ENCODE results near the gene FANCL. TPM values are rescaled to one million over a fixed set of nuclear protein-coding genes. Genes with fewer than 3 reads are reported as not detected.

Gene FANCL
- total RNA-seq, 1 experiment from 2014 or later: 34.5 TPM

GRCh38 chr2:58206785-58207184 lies 34.3 kb downstream of the FANCL start:
- Histone ChIP-seq H4K20me1 (ENCODE audit: insufficient read depth) (no peaks in the 10 kb centered on the region), H3K4me1 (ENCODE audit: control insufficient read depth in 1 of 2, insufficient read depth in 2 of 2, low read length in 2 of 2) (no peaks in the 10 kb centered on the region), H3K4me2 (ENCODE audit: low read length) (no peak overlapping the region), H3K9me2 (ENCODE audit: insufficient read depth) (no peaks in the 10 kb centered on the region), H3K27ac (ENCODE audit: low read depth, low read length) (no peak overlapping the region), H3K79me2 (ENCODE audit: insufficient read depth, low read length) (peaks cover 34% of the 10 kb centered on the region), H2AFZ (ENCODE audit: low read depth, low read length, poor library complexity, severe bottlenecking) (no peak overlapping the region), H3K27me3 (ENCODE audit: insufficient read depth, low read length) (no peaks in the 10 kb centered on the region), H3K4me3 (replicated peaks in 1 of 2; ENCODE audit: low read depth in 1 of 2, low read length in 2 of 2) (no peak overlapping the region), H3K36me3 (ENCODE audit: control insufficient read depth in 1 of 2, insufficient read depth in 2 of 2, low read length in 2 of 2) (peaks cover 2 to 7% of the 10 kb centered on the region in 2 experiments; a peak in 3 of 4 replicates), H3K9ac (ENCODE audit: low read length) (no peak overlapping the region), H3K9me3 (ENCODE audit: control insufficient read depth in 1 of 2, insufficient read depth in 1 of 2, low read depth in 1 of 2, low read length in 2 of 2) (no peaks in the 10 kb centered on the region; a peak in 1 of 4 replicates)
- BruUV-seq (replicated peaks): no TSS peak
- ChIA-PET POLR2A (no interaction called here), RAD21 (ENCODE audit: low non-redundant PET in 1 of 2, low total read pairs in 2 of 2, uncharacterized antibody in 2 of 2, unreplicated experiment in 2 of 2) (no interaction called here), CTCF (no interaction called here)
- TF ChIP-seq JUND (IDR thresholded peaks at IDR 0.05) (no peak), ZNF274 (IDR thresholded peaks at IDR 0.05; ENCODE audit: low read depth, low read length) (no peak), SIN3A (IDR thresholded peaks at IDR 0.05; ENCODE audit: low read depth) (no peak), ATF3 (IDR thresholded peaks at IDR 0.05) (no peak), EZH2 (IDR thresholded peaks at IDR 0.05) (no peak), CEBPB (IDR thresholded peaks at IDR 0.05; ENCODE audit: low read depth) (no peak), REST (IDR thresholded peaks at IDR 0.05; ENCODE audit: low read depth) (no peak), CBX3 (IDR thresholded peaks at IDR 0.05; ENCODE audit: low read depth) (no peak), ZBTB33 (IDR thresholded peaks at IDR 0.05; ENCODE audit: extremely low read depth, insufficient replicate concordance, low read length) (no peak), SP1 (IDR thresholded peaks at IDR 0.05; ENCODE audit: low read depth) (no peak), POLR2A (IDR thresholded peaks at IDR 0.05; ENCODE audit: borderline replicate concordance, extremely low read depth, insufficient read depth, insufficient read length) (no peak), CTCF (IDR thresholded peaks at IDR 0.05 in 2 of 3, conservative IDR thresholded peaks at IDR 0.05 in 1 of 3; ENCODE audit: borderline replicate concordance in 1 of 3, insufficient read depth in 1 of 3, low read depth in 2 of 3, low read length in 2 of 3) (no peak), FOSL1 (IDR thresholded peaks at IDR 0.05; ENCODE audit: low read depth) (no peak)
- intact Hi-C loops (cut with micrococcal nuclease): no loop called here
- no peak for ATAC-seq
- no peak for DNase-seq (ENCODE audit: low read depth, low spot score)
